LoVo (cell line): ENCODE measurements around the gene PPP2R3B.
"Not testable (repeated sequence)": the region's sequence is repeated elsewhere in the genome, so short reads cannot be mapped to it uniquely, and the experiment has no call there.

Source experiments
- DNase-seq: peaks from one replicate; pipeline ENCODE4 v3.0.0-alpha.2; 2016; ENCODE audit warnings: low spot score

Gene PPP2R3B

DNA sequence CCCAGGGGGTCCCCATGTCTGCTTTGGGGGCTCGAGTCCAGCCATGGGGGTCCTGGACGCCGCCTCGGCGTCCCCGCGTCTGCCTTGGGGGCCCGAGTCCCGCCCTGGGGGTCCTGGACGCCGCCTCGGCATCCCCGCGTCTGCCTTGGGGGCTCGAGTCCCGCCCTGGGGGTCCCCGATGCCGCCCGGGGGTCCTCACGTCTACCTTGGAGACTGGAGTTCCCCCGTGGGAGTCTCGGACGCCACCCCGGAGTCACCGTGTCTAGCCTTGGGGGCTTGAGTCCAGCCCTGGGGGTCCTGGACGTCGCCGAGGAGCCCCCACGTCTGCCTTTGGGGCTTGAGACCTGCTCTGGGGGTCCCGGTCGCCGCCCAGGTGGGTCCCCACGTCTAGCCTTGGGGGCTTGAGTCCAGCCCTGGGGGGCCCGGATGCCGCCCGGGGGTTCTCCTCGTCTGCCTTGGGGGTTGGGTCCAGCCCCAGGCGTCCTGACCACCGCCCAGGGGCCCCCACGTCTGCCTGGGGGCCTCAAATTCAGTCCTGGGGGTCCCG, 67.1 kb downstream of the PPP2R3B start:
- DNase-seq, result no peak

DNA sequence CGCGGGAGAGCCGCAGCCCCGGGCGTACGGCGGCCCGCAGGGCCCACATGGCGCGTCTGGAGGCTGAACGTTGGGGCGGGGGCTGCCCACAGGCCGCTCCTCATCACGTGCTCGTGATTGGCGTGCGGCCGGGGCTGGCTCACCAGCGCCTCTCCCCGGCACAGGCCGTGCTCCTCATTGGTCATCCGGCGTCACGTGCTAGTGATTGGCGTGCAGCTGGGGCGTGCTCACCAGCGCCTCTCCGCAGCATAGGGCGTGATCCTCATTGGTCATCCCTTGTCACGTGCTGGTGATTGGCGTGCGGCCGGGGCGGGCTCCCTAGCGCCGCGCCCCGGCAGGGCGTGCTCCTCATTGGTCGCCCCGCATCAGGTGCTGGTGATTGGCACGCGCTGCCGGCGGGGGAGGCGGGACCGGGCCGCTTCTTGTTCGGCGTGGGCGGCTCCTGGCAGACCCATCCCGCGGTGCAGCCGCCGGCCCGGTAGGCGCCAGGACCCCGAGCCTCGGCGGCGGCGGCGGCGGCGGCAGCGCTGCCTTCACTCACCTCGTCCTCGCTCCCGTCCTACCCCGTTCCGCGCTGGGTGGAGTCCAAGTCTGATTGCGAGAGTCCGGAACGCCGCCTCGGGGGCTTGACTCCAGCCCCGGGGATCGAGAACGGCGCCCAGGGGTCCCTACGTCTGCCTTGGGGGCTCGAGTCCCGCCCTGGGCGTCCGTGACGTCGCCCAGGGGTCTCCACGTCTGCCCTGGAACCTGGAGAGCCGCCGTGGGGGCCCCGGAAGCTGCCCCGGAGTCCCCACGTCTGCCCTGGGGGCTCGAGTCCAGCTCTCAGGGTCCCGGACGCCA, 67.7 kb downstream of the PPP2R3B start, which contains the start of gene GTPBP6:
Gene GTPBP6, minus strand, starts transcription at position 58 of the 840 bp plus-strand sequence. Its CDS starts 9 bp downstream, at position 49.
- peak; percentile 99 for DNase-seq

DNA sequence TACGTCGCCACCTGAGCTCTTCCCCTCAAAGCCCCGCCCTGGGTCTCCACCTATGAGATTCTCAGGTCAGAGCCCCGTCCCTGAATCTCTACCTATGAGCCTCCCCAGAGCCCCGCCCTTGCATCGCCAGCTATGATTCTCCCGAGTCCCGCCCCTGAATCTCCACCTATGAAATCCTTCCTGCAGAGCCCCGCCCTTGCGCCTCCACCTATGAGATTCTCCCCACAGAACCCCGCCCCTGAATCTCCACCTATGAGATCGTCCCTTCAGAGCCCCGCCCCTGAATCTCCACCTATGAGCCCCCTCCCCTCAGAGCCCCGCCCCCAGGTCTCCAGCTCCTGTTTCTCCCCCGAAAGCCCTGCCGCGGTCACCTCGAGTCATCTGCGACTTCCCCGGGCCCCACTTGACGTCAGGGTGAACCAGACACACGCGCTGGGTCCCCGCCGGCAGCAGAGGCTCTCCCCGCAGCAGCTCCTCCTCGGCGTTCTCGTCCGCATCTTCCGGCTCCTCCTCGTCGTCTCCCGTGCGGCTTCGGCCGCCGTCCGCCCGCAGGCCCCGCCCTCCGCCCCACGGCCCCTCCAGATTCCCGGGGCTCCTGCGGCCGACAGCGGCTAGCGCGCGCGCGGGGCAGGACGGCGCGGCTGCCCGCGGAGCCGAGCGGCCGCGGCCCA, 68.5 kb downstream of the PPP2R3B start:
- peak; percentile 96 for DNase-seq

- DNase-seq, result no peak
These were observed 69.2 kb downstream of the PPP2R3B start for GRCh38 chrX:317424-318067.

DNA sequence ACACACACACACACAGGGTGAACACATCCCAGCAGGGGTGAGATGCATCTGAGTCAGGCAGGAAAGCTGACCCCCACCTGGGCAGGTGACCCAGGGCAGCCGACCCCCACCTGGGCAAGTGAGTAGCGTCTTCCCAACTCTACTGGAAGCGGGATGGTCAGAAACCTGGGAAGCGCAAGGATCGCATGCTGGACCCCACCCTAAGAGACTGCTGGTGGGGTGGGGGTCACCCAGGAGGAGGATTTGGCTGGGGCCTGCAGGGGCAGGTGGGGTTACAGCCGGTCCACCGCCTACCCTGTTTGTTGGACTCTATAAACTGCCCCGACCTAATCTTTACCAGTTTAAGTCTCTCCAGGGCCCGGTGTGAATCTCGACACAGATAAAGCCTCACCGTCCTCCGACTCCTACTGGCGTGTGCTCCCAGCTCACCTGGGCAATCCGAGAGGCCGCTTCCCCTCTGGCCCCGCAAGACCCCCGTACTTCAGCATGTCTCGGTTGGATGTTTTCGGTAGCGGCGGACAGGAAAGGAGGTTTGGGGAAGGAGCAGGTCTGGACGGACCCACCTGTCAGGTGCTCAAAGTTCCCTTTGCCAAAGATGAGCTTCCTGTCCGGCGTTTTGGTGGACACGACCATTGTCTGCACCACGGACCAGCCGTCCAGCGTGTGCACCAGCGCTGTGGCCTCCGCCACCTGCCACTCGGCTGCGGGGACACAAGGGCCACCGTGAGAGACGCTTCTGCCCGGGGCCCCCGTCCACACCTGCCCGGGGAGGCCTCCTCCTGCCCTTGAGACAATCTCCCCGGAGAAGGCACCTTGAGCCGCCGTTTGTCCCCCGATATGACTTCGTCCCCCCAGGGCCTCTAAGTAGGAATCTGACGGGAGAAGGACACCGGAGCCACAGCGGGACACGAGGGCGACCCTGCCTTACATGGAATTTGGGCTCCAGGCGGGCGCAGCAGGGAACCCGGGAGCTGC, 70.1 kb downstream of the PPP2R3B start:
- no peak for DNase-seq

DNA sequence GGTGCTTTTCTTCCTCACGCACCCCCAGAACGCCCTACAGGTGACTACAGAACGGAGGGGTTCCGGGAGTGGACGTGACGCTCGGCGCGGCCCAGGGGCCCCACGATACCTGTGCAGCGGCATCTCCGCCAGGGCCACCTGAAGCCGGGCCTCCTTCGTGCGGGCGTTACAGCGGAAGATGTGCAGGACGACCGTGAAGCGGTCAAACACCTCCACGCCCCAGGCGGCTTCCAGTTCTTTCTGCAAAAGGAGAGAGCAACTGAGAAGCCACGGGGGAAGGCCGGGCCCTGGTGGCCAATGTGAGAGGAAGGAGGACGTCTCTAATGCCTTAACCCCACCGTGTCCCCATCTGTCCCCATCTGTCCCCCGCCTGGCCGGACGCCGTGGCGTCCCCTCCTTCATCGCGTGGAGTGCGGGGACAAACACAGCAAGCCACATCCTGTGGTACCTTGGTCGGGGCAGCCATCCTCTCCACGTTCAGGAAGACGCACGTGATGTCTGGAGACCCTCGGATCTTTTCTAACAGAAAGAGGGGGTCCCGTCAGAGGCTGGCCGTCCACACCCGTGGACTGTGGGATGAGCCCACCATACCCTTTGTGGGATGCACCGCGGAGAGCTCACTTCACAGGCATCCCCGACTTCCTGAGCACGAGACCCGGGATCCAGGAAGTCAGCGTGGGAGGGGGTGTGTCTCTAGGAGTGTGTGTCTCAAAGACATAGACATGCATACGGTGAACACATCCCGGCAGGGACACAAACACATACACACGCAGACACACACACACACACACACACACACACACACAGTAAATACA, 71.7 kb downstream of the PPP2R3B start:
- DNase-seq, result no peak

- no peak for DNase-seq
These were observed 72.7 kb downstream of the PPP2R3B start for GRCh38 chrX:314049-314448.

DNA sequence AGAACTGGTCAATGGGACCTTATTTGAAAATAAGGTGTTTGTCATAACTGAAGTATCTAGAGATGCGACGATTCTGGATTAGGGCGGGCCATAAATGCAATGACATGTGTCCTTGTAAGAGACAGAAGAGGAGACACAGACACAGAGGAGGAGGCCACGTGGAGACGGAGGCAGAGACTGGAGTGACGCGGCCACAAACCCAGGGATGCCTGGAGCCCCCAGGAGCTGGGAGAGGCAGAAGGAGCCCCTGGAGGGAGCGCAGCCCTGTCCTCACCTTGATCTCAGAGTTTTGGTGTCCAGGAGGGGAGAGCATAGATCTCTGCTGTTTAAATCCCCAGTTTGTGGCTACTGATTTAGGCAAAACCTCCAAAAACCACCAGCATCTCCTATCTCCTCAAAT, 73.2 kb downstream of the PPP2R3B start:
- DNase-seq, result no peak

GRCh38 chrX:312621-313331, 73.9 kb downstream of the PPP2R3B start:
- no peak for DNase-seq

DNA sequence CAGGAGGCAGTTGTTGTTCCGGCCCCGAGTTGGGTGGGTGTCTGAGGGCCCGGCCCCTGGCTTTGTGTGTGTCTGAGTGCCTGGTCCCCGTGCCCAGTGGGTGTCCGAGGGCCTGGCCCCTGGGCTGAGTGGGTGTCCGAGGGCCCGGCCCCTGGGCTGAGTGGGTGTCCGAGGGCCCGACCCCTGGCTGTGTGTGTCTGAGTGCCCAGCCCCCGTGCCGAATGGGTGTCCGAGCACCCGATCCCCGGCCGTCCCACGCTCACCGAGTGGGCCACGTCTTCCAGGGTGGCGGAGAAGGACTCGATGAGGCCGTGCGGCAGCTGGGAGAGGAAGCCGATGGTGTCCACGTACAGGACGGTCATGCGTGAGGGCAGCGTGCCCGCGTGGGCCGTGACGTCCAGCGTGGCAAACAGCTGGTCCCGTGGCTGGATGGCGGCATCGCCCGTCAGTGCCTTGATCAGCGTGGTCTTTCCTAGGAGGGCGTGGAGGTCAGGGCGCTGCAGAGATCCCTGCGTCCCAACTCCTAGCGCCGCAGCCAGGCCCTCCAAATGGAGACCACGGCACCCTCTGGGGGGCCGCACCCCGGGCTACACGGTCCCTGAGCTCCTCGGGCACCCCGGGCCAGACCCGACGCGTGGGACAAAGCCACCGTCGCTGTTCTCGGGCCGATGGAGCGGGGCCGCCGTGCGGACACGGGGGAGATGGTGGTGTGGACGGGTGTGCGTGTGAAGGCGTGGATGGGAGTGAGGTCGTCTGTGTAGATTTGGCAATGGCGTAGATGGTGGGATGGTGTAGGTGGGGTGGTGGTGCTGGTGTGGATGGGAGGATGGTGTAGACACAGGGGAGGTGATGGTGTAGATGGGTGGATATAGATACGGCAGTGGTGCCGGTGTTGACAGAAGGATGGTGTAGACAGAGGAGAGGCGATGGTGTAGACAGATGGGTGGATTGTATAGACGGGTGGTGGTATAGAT, 75.3 kb downstream of the PPP2R3B start:
- DNase-seq, result no peak

GRCh38 chrX:310621-311155, 76.0 kb downstream of the PPP2R3B start:
- DNase-seq, result no peak

DNA sequence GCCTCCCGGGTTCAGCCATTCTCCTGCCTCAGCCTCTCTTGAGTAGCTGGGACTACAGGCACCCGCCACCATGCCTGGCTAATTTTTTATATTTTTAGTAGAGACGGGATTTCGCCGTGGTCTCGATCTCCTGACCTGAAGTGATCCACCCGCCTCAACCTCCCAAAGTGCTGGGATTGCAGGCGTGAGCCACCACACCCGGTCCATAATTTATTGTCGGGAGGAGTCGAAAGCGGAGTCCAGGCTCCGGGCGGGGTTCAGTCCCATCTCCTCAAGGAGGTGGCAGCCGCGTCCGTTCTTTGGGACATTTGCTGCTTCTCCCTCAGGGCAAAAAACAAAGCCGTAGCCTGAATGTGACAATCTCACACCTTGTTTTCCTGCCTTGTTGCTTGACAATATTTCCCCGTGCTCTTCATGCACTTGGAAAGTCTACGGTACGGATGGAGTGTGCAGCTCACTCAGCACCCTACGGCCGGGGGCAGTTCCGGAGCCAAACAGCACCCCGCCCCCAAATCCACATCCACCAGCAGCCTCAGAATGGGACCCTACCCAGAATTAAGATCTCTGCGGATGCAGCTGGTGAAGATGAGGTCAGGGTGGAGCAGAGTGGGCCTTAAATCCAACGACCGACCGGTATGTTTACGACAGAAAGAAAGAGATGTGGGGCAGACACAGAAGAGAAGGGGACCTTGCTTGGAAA, 77.7 kb downstream of the PPP2R3B start:
- DNase-seq, result no peak

DNA sequence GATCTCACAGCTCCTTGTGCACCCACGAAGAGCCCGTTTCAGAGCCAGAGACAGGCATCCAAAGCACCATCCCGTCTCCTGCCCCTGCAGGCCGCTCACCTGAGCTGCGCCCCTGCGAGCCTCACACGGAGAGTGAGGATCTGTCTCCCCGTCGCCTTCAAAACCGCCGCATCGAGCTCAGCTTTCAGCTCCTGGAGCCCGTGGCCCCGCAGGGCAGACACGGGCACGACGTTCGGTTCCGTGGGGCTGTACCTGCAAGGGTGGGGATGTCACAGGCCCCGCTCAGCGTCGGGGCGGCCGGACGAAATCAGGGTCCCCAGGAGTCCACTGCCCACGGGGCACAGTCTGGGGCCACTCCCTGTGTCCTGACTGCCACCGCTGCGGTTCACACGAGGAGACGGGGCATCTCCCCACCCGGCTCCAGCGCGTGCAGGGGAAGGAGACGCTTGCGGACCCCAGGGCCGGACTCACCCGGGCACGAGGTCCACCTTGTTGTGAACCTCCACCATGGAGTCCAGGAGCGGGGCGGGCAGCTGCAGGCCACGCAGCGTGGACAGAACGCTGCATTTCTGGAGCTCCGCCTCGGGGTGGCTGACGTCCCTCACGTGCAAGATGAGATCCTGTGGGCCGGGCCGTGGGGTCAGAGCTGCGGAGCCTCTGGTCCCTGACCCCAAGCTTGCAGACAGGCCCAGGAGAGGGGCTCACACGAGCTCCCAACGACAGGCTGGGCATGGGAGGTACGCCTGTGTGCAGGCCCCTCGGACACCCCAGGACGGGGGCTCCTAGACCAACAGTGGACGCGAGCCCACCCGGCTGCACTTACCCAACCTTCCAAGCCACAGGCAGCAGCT, 79.2 kb downstream of the PPP2R3B start:
- no peak for DNase-seq

DNA sequence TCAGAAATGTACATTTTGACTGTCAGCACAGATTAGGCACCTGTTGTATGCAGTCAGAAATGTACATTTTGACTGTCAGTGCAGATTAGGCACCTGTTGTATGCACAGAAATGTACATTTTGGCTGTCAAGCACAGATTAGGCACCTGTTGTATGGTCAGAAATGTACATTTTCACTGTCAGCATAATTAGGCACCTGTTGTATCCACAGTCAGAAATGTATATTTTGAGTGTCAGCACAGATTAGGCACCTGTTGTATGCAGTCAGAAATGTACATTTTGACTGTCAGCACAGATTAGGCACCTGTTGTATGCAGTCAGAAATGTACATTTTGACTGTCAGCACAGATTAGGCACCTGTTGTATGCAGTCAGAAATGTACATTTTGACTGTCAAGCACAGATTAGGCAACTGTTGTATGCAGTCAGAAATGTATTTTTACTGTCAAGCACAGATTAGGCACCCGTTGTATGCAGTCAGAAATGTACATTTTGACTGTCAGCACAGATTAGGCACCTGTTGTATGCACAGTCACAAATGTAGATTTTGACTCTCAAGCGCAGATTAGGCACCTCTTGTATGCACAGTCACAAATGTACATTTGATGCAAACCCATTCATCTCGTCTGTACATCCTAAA, 80.0 kb downstream of the PPP2R3B start:
- DNase-seq, result not testable (repeated sequence)

DNA sequence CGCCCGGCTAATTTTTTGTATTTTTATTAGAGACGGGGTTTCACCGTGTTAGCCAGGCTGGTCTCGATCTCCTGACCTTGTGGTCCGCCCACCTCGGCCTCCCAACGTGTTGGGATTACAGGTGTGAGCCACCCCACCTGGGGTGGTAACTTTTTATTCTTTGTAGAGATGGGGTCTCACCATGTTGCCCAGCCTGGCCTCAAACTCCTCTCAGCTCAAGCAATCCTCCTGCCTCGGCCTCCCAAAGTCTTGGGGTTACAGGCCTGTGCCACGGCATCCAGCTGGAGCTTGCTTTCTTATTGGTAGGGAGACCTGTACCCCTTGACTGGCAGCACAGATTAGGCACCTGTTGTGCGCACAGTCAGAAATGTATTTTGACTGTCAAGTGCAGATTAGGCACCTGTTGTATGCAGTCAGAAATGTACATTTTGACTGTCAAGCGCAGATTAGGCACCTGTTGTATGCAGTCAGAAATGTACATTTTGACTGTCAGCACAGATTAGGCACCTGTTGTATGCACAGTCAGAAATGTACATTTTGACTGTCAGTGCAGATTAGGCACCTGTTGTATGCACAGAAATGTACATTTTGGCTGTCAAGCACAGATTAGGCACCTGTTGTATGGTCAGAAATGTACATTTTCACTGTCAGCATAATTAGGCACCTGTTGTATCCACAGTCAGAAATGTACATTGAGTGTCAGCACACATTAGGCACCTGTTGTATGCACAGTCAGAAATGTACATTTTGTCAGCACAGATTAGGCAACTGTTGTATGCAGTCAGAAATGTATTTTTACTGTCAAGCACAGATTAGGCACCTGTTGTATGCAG, 80.7 kb downstream of the PPP2R3B start:
- not testable (repeated sequence) for DNase-seq
